H9 (cell line): ENCODE measurements around the gene ARHGAP22. TPM values are rescaled to one million over a fixed set of nuclear protein-coding genes. Genes with fewer than 3 reads are reported as not detected.

Source experiments
- DNase-seq: peaks from one replicate; pipeline ENCODE4 v3.0.0-alpha.2; 2017
- H2AFZ ChIP-seq: one replicate; pipeline ENCODE4 v1.6.1; 2013; ENCODE audit warnings: mild to moderate bottlenecking, low read length, control low read depth, moderate library complexity
- H2AK5ac ChIP-seq: 2 replicates; pipeline ENCODE4 v1.6.1; 2013; ENCODE audit warnings: low read length, control low read depth, mixed read lengths; ENCODE audit not compliant: insufficient read length
- H2BK120ac ChIP-seq: one replicate; pipeline ENCODE4 v1.6.1; 2013; ENCODE audit warnings: low read depth, mild to moderate bottlenecking, low read length, control low read depth, inconsistent platforms; ENCODE audit not compliant: poor library complexity, severe bottlenecking
- H2BK12ac ChIP-seq: 2 replicates; pipeline ENCODE4 v1.6.1; 2013; ENCODE audit warnings: low read length, control low read depth, mixed read lengths, low read depth; ENCODE audit not compliant: insufficient read length
- H2BK15ac ChIP-seq: 2 replicates; pipeline ENCODE4 v1.6.1; 2013; ENCODE audit warnings: low read depth, low read length, control low read depth
- H2BK20ac ChIP-seq: one replicate; pipeline ENCODE4 v1.6.1; 2013; ENCODE audit warnings: low read depth, mild to moderate bottlenecking, low read length, control low read depth, inconsistent platforms; ENCODE audit not compliant: poor library complexity, severe bottlenecking
- H2BK5ac ChIP-seq: 2 replicates; pipeline ENCODE4 v1.6.1; 2013; ENCODE audit warnings: low read length, control low read depth, mixed read lengths; ENCODE audit not compliant: insufficient read length
- H3K14ac ChIP-seq: 2 replicates; pipeline ENCODE4 v1.6.1; 2013; ENCODE audit warnings: low read length, control low read depth; ENCODE audit not compliant: insufficient read depth
- H3K18ac ChIP-seq: 2 replicates; pipeline ENCODE4 v1.6.1; 2013; ENCODE audit warnings: low read depth, mild to moderate bottlenecking, mixed read lengths, low read length, control low read depth; ENCODE audit not compliant: insufficient read length
- H3K23ac ChIP-seq: 2 replicates; pipeline ENCODE4 v1.6.1; 2013; ENCODE audit warnings: low read length, control low read depth, mixed read lengths, low read depth; ENCODE audit not compliant: insufficient read length
- H3K23me2 ChIP-seq: 2 replicates; pipeline ENCODE4 v1.6.1; 2013; ENCODE audit warnings: low read depth, mild to moderate bottlenecking, mixed read lengths, low read length, control low read depth; ENCODE audit not compliant: insufficient read length, poor library complexity, severe bottlenecking
- H3K27ac ChIP-seq: 2 replicates; pipeline ENCODE4 v1.5.1; 2013; ENCODE audit warnings: low read length, control low read depth, mixed read lengths, low read depth; ENCODE audit not compliant: insufficient read length
- H3K27me3 ChIP-seq: 2 replicates; pipeline ENCODE4 v1.6.1; 2013; ENCODE audit warnings: low read length, control low read depth, inconsistent platforms; ENCODE audit not compliant: insufficient read depth
- H3K4ac ChIP-seq: 2 replicates; pipeline ENCODE4 v1.6.1; 2013; ENCODE audit warnings: low read depth, mild to moderate bottlenecking, control low read depth, inconsistent platforms, low read length, moderate library complexity
- H3K4me1 ChIP-seq: 2 replicates; pipeline ENCODE4 v1.6.1; 2013; ENCODE audit warnings: low read length, control low read depth, inconsistent platforms; ENCODE audit not compliant: insufficient read depth
- H3K4me2 ChIP-seq: 2 replicates; pipeline ENCODE4 v1.6.1; 2013; ENCODE audit warnings: low read length, control low read depth, mixed read lengths; ENCODE audit not compliant: insufficient read length, insufficient read depth
- H3K56ac ChIP-seq: 2 replicates; pipeline ENCODE4 v1.6.1; 2013; ENCODE audit warnings: low read depth, mild to moderate bottlenecking, mixed read lengths, low read length, control low read depth; ENCODE audit not compliant: insufficient read length
- H3K79me1 ChIP-seq: 2 replicates; pipeline ENCODE4 v1.6.1; 2013; ENCODE audit warnings: low read depth, mild to moderate bottlenecking, moderate library complexity, low read length, control low read depth, inconsistent platforms; ENCODE audit not compliant: insufficient read depth, poor library complexity, severe bottlenecking
- H3K79me2 ChIP-seq: 2 replicates; pipeline ENCODE4 v1.6.1; 2013; ENCODE audit warnings: low read length, control low read depth, inconsistent platforms; ENCODE audit not compliant: insufficient read depth
- H3K9ac ChIP-seq: 2 replicates; pipeline ENCODE4 v1.6.1; 2013; ENCODE audit warnings: low read length, control low read depth, mixed read lengths; ENCODE audit not compliant: insufficient read length; ENCODE audit errors: extremely low read depth
- H3K9me3 ChIP-seq: one replicate; pipeline ENCODE4 v1.6.1; 2013; ENCODE audit warnings: low read depth, low read length, inconsistent platforms; ENCODE audit not compliant: control insufficient read depth
- H3T11ph ChIP-seq: one replicate; pipeline ENCODE4 v1.6.1; 2013; ENCODE audit warnings: mild to moderate bottlenecking, low read length, control low read depth, inconsistent platforms
- H4K20me1 ChIP-seq: one replicate; pipeline ENCODE4 v1.6.1; 2013; ENCODE audit not compliant: control insufficient read depth, insufficient read length, insufficient read depth
- H4K5ac ChIP-seq: 2 replicates; pipeline ENCODE4 v1.6.1; 2013; ENCODE audit warnings: low read depth, mild to moderate bottlenecking, mixed read lengths, low read length, control low read depth; ENCODE audit not compliant: insufficient read length
- H4K8ac ChIP-seq: replicated peaks from 2 replicates; pipeline ENCODE4 v1.6.1; 2013; ENCODE audit warnings: low read length, control low read depth, mixed read lengths, low read depth; ENCODE audit not compliant: insufficient read length
- H4K91ac ChIP-seq: 2 replicates; pipeline ENCODE4 v1.6.1; 2013; ENCODE audit warnings: low read depth, mild to moderate bottlenecking, moderate library complexity, mixed read lengths, low read length, control low read depth; ENCODE audit not compliant: insufficient read length
- H3K27ac Mint-ChIP-seq, 3 experiments: 2 replicates in 2 of 3; 3 replicates in 1 of 3; pipeline ENCODE4 v1.8.0; 2020 to 2021; ENCODE audit warnings: mixed read lengths in 3 of 3, mild to moderate bottlenecking in 1 of 3, moderate library complexity in 1 of 3
- H3K27me3 Mint-ChIP-seq: 2 replicates; pipeline ENCODE4 v1.8.0; 2021; ENCODE audit warnings: low read depth, mild to moderate bottlenecking, moderate library complexity, mixed read lengths
- H3K36me3 Mint-ChIP-seq, 3 experiments: 2 replicates in 2 of 3; 3 replicates in 1 of 3; pipeline ENCODE4 v1.8.0; 2020 to 2021; ENCODE audit warnings: low read depth in 3 of 3, mixed read lengths in 3 of 3; ENCODE audit not compliant: insufficient read depth in 1 of 3
- H3K4me1 Mint-ChIP-seq, 2 experiments: 2 replicates each; pipeline ENCODE4 v1.8.0; 2020; ENCODE audit warnings: mixed read lengths in 2 of 2
- H3K4me3 Mint-ChIP-seq, 2 experiments: 2 replicates in 1 of 2; 3 replicates in 1 of 2; pipeline ENCODE4 v1.8.0; 2020 to 2021; ENCODE audit warnings: mild to moderate bottlenecking in 2 of 2, mixed read lengths in 2 of 2, moderate library complexity in 1 of 2
- H3K9me3 Mint-ChIP-seq, 2 experiments: 2 replicates in 1 of 2; 3 replicates in 1 of 2; pipeline ENCODE4 v1.8.0; 2020; ENCODE audit warnings: mild to moderate bottlenecking in 2 of 2, mixed read lengths in 2 of 2, moderate library complexity in 1 of 2
- WGBS: extraction: QIAGEN DNeasy Blood & Tissue Kit; methylation state at CpG from one replicate; pipeline ENCODE4 v1.1.7; 2013; ENCODE audit warnings: missing lambda C conversion rate, low lambda C conversion rate, mixed read lengths; ENCODE audit not compliant: insufficient read length; ENCODE audit errors: extremely low coverage; 5-methylcytosine and 5-hydroxymethylcytosine counted together
- total RNA-seq: library from RNA; stranded (reverse); gene quantifications from 2 replicates; pipeline ENCODE4 v1.2.1, GENCODE V29; 2021
- TF ChIP-seq, protein P1 (sequence below): fragments of 200-600 bp; sonication (generic); conservative IDR thresholded peaks from 3 replicates; pipeline ENCODE4 v1.8.0; 2021; ENCODE audit warnings: antibody characterized with exemption, mild to moderate bottlenecking

ARHGAP22 gene
- total RNA-seq, 1 experiment from 2014 or later = 7.4 TPM

DNA sequence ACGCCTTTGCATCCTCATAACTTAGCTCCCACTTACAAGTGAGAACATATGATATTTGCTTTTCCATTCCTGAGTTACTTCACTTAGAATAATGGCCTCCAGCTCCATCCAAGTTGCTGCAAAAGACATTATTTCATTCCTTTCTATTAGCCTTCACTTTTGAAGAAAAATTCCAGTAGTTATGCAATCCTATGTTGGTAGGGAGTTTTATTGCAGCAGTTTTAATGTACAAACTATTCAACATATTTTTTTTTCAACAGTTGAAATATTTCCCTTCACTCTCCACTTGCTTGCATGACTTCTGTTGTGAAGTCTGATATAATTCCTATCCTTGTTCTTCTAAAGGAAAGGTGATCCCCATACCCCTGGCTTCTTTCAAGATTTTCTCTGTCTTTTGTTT lies 27.3 kb upstream of the ARHGAP22 start:
- Histone ChIP-seq H3K9me3 (no peaks in the 10 kb centered on the region), H3K79me1 (no peaks in the 10 kb centered on the region), H4K91ac (no peak overlapping the region), H3T11ph (no peak overlapping the region), H3K18ac (no peak overlapping the region), H2BK20ac (no peak overlapping the region), H4K20me1 (no peaks in the 10 kb centered on the region), H3K79me2 (no peaks in the 10 kb centered on the region), H2BK5ac (no peak overlapping the region), H3K4me1 (no peaks in the 10 kb centered on the region; the same call in 1 of the 2 replicates), H3K9ac (no peak overlapping the region), H3K4ac (no peak overlapping the region), H3K27me3 (no peaks in the 10 kb centered on the region), H2BK15ac (no peak overlapping the region), H3K27ac (no peak overlapping the region), H3K14ac (no peak overlapping the region), H3K23me2 (no peaks in the 10 kb centered on the region), H3K56ac (no peak overlapping the region), H4K8ac (no peak overlapping the region), H3K23ac (no peak overlapping the region), H3K4me2 (no peak overlapping the region), H4K5ac (no peak overlapping the region), H2AFZ (no peak overlapping the region), H2BK120ac (no peak overlapping the region), H2BK12ac (no peak overlapping the region), H2AK5ac (no peak overlapping the region)
- Mint-ChIP-seq H3K4me3 (no peak overlapping the region), H3K4me1 (no peaks in the 10 kb centered on the region), H3K27ac (no peak overlapping the region), H3K9me3 (no peaks in the 10 kb centered on the region; a peak in 1 of 5 replicates), H3K36me3 (no peaks in the 10 kb centered on the region), H3K27me3 (peaks cover 12% of the 10 kb centered on the region)
- no CpG with 5 or more reads among the region's 1 CpG for WGBS
- DNase-seq = no peak
- TF ChIP-seq, protein P1, sequence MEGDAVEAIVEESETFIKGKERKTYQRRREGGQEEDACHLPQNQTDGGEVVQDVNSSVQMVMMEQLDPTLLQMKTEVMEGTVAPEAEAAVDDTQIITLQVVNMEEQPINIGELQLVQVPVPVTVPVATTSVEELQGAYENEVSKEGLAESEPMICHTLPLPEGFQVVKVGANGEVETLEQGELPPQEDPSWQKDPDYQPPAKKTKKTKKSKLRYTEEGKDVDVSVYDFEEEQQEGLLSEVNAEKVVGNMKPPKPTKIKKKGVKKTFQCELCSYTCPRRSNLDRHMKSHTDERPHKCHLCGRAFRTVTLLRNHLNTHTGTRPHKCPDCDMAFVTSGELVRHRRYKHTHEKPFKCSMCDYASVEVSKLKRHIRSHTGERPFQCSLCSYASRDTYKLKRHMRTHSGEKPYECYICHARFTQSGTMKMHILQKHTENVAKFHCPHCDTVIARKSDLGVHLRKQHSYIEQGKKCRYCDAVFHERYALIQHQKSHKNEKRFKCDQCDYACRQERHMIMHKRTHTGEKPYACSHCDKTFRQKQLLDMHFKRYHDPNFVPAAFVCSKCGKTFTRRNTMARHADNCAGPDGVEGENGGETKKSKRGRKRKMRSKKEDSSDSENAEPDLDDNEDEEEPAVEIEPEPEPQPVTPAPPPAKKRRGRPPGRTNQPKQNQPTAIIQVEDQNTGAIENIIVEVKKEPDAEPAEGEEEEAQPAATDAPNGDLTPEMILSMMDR = no peak
